ENCODE measurements around the gene CFAP43.
"Not testable (repeated sequence)": the region's sequence is repeated elsewhere in the genome, so short reads cannot be mapped to it uniquely, and the experiment has no call there.

CFAP43 gene

DNA sequence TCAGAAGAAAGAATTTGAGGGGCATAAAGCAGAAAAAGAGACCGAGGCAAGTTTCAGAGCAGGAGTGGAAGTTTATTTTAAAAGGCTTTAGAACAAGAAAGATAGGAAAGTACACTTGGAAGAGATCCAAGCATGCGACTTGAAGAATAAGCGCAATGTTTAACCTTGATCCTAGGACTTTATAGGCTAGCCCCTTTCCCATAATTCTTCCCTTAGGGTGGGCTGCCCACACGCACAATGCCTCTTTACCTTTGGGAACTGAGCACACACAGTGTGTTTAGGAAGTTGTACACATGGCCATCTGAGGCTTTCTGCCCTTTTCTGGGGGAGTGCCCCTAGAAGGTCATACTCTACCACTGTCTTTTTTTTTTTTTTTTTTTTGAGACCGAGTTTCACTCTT is 11.3 kb upstream of the CFAP43 start:
- H3K36me3 ChIP-seq (replicated peaks; ENCODE audit: insufficient read depth, low read length), result no peaks in the 10 kb centered on the region
- DNase-seq, result no peak
- no peaks in the 10 kb centered on the region for H4K20me1 ChIP-seq (ENCODE audit: insufficient read depth, low read length)
- TF ChIP-seq, protein P1, sequence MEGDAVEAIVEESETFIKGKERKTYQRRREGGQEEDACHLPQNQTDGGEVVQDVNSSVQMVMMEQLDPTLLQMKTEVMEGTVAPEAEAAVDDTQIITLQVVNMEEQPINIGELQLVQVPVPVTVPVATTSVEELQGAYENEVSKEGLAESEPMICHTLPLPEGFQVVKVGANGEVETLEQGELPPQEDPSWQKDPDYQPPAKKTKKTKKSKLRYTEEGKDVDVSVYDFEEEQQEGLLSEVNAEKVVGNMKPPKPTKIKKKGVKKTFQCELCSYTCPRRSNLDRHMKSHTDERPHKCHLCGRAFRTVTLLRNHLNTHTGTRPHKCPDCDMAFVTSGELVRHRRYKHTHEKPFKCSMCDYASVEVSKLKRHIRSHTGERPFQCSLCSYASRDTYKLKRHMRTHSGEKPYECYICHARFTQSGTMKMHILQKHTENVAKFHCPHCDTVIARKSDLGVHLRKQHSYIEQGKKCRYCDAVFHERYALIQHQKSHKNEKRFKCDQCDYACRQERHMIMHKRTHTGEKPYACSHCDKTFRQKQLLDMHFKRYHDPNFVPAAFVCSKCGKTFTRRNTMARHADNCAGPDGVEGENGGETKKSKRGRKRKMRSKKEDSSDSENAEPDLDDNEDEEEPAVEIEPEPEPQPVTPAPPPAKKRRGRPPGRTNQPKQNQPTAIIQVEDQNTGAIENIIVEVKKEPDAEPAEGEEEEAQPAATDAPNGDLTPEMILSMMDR (IDR thresholded peaks at IDR 0.05; ENCODE audit: low read length), result no peak
- TF ChIP-seq EZH2phosphoT487 (IDR thresholded peaks at IDR 0.05; ENCODE audit: low read length), result no peak
- TF ChIP-seq EZH2 (optimal IDR thresholded peaks at IDR 0.05; ENCODE audit: low read depth, low read length), result no peak
- H3K4me1 ChIP-seq (ENCODE audit: low read length), result no peaks in the 10 kb centered on the region
- H3K27ac ChIP-seq (ENCODE audit: low read length), result no peak overlapping the region
- no peaks in the 10 kb centered on the region for H3K79me2 ChIP-seq (ENCODE audit: low read length)
- no peaks in the 10 kb centered on the region for H3K27me3 ChIP-seq (replicated peaks; ENCODE audit: insufficient read depth, low read length)
- H3F3A ChIP-seq (ENCODE audit: insufficient read depth, low read length), result no peaks in the 10 kb centered on the region
- no peaks in the 10 kb centered on the region for H3K9me2 ChIP-seq (replicated peaks; ENCODE audit: insufficient read depth, low read length)
- no peak overlapping the region for H3K4me2 ChIP-seq (ENCODE audit: low read depth, low read length)
- no peak overlapping the region for H3K4me3 ChIP-seq (ENCODE audit: low read length)
- H3K9ac ChIP-seq (ENCODE audit: low read length), result no peak overlapping the region
- no peak overlapping the region for H2AFZ ChIP-seq (ENCODE audit: low read length)
- H3K9me3 ChIP-seq (replicated peaks; ENCODE audit: insufficient read depth, low read length), result no peaks in the 10 kb centered on the region

- H3K27me3 ChIP-seq (replicated peaks; ENCODE audit: insufficient read depth, low read length); H3K4me1 ChIP-seq (ENCODE audit: low read length); H4K20me1 ChIP-seq (ENCODE audit: insufficient read depth, low read length); H3K36me3 ChIP-seq (replicated peaks; ENCODE audit: insufficient read depth, low read length); H3K9me3 ChIP-seq (replicated peaks; ENCODE audit: insufficient read depth, low read length); H2AFZ ChIP-seq (ENCODE audit: low read length); DNase-seq; H3K27ac ChIP-seq (ENCODE audit: low read length); H3K9me2 ChIP-seq (replicated peaks; ENCODE audit: insufficient read depth, low read length); H3K9ac ChIP-seq (ENCODE audit: low read length); H3K4me3 ChIP-seq (ENCODE audit: low read length); H3K4me2 ChIP-seq (ENCODE audit: low read depth, low read length); H3F3A ChIP-seq (ENCODE audit: insufficient read depth, low read length); H3K79me2 ChIP-seq (ENCODE audit: low read length): not testable (repeated sequence)
These were observed 10.8 kb upstream of the CFAP43 start for GRCh38 chr10:104243009-104243408.

GRCh38 chr10:104242545-104242944 is 10.4 kb upstream of the CFAP43 start:
- Histone ChIP-seq H4K20me1 (ENCODE audit: insufficient read depth, low read length) (no peaks in the 10 kb centered on the region), H3K4me1 (ENCODE audit: low read length) (no peaks in the 10 kb centered on the region), H3K4me2 (ENCODE audit: low read depth, low read length) (no peak overlapping the region)

DNA sequence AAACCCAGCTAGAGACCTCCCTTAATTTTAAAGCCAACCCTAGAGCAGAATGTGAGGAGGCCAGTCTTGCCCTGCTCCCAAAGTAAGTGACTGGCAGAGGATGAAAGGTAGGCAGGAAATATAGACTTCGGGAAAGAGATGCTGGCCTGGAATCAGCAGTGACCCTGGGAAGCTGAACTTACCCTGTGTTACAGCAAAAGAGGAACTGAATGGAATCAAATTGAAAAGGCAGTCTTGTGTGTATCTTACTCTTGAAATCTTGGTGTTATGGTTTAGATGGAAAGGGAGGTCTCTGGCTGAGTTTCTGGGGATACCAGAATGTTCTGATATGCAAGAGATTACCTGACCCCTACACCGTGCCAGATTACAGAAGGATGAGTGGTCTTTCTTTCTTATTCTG is 7.9 kb upstream of the CFAP43 start:
- Histone ChIP-seq H2AFZ (ENCODE audit: low read length) (no peak overlapping the region), H3K9me2 (replicated peaks; ENCODE audit: insufficient read depth, low read length) (no peaks in the 10 kb centered on the region), H4K20me1 (ENCODE audit: insufficient read depth, low read length) (no peaks in the 10 kb centered on the region), H3F3A (ENCODE audit: insufficient read depth, low read length) (no peaks in the 10 kb centered on the region), H3K79me2 (ENCODE audit: low read length) (no peaks in the 10 kb centered on the region), H3K4me2 (ENCODE audit: low read depth, low read length) (no peak overlapping the region), H3K9ac (ENCODE audit: low read length) (no peak overlapping the region), H3K36me3 (replicated peaks; ENCODE audit: insufficient read depth, low read length) (no peaks in the 10 kb centered on the region), H3K27ac (ENCODE audit: low read length) (no peak overlapping the region), H3K4me3 (ENCODE audit: low read length) (no peak overlapping the region), H3K4me1 (ENCODE audit: low read length) (no peaks in the 10 kb centered on the region), H3K27me3 (replicated peaks; ENCODE audit: insufficient read depth, low read length) (0 out of 2 replicates have a peak, but pooled peaks cover 3% of the 10 kb centered on the region), H3K9me3 (replicated peaks; ENCODE audit: insufficient read depth, low read length) (no peaks in the 10 kb centered on the region)
- no peak for DNase-seq
- TF ChIP-seq EZH2 (optimal IDR thresholded peaks at IDR 0.05; ENCODE audit: low read depth, low read length) (no peak), EZH2phosphoT487 (IDR thresholded peaks at IDR 0.05; ENCODE audit: low read length) (no peak)
- TF ChIP-seq, protein P1 (IDR thresholded peaks at IDR 0.05; ENCODE audit: low read length), result no peak

More at GRCh38 chr10:104242545-104242944, 10.4 kb upstream of the CFAP43 start:
- DNase-seq, result no peak
- H3K79me2 ChIP-seq (ENCODE audit: low read length), result no peaks in the 10 kb centered on the region
- H3F3A ChIP-seq (ENCODE audit: insufficient read depth, low read length), result no peaks in the 10 kb centered on the region
- H3K27ac ChIP-seq (ENCODE audit: low read length), result no peak overlapping the region
- H3K36me3 ChIP-seq (replicated peaks; ENCODE audit: insufficient read depth, low read length), result no peaks in the 10 kb centered on the region
- no peak overlapping the region for H3K9ac ChIP-seq (ENCODE audit: low read length)
- no peaks in the 10 kb centered on the region for H3K27me3 ChIP-seq (replicated peaks; ENCODE audit: insufficient read depth, low read length)
- H3K9me2 ChIP-seq (replicated peaks; ENCODE audit: insufficient read depth, low read length), result no peaks in the 10 kb centered on the region
- TF ChIP-seq EZH2 (optimal IDR thresholded peaks at IDR 0.05; ENCODE audit: low read depth, low read length) (no peak), EZH2phosphoT487 (IDR thresholded peaks at IDR 0.05; ENCODE audit: low read length) (no peak)
- TF ChIP-seq, protein P1 (IDR thresholded peaks at IDR 0.05; ENCODE audit: low read length), result no peak
- H3K9me3 ChIP-seq (replicated peaks; ENCODE audit: insufficient read depth, low read length), result no peaks in the 10 kb centered on the region
- H2AFZ ChIP-seq (ENCODE audit: low read length), result no peak overlapping the region
- H3K4me3 ChIP-seq (ENCODE audit: low read length), result no peak overlapping the region

Measured in MM.1S (cell line).